ENCODE measurements around the gene LHFPL6. TPM values are rescaled to one million over a fixed set of nuclear protein-coding genes. Genes with fewer than 3 reads are reported as not detected.

The LHFPL6 gene
- total RNA-seq, 3 donors from 2014 or later, result 4.9 to 26.1 (median 8.3) TPM

GRCh38 chr13:39557285-39557955, 45.6 kb downstream of the LHFPL6 start:
- no peak for DNase-seq
- intact Hi-C loops (cut with DNase I, micrococcal nuclease), result no loop called here
- no peaks in the 10 kb centered on the region for H3K9me3 ChIP-seq
- ATAC-seq, result no peak
- no peaks in the 10 kb centered on the region for H3K4me1 ChIP-seq (ENCODE audit: low read depth)
- H3K36me3 ChIP-seq (ENCODE audit: low read depth), result no peaks in the 10 kb centered on the region
- TF ChIP-seq, protein P1, sequence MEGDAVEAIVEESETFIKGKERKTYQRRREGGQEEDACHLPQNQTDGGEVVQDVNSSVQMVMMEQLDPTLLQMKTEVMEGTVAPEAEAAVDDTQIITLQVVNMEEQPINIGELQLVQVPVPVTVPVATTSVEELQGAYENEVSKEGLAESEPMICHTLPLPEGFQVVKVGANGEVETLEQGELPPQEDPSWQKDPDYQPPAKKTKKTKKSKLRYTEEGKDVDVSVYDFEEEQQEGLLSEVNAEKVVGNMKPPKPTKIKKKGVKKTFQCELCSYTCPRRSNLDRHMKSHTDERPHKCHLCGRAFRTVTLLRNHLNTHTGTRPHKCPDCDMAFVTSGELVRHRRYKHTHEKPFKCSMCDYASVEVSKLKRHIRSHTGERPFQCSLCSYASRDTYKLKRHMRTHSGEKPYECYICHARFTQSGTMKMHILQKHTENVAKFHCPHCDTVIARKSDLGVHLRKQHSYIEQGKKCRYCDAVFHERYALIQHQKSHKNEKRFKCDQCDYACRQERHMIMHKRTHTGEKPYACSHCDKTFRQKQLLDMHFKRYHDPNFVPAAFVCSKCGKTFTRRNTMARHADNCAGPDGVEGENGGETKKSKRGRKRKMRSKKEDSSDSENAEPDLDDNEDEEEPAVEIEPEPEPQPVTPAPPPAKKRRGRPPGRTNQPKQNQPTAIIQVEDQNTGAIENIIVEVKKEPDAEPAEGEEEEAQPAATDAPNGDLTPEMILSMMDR (IDR thresholded peaks at IDR 0.05), result no peak
- no peak overlapping the region for H3K4me3 ChIP-seq

DNA sequence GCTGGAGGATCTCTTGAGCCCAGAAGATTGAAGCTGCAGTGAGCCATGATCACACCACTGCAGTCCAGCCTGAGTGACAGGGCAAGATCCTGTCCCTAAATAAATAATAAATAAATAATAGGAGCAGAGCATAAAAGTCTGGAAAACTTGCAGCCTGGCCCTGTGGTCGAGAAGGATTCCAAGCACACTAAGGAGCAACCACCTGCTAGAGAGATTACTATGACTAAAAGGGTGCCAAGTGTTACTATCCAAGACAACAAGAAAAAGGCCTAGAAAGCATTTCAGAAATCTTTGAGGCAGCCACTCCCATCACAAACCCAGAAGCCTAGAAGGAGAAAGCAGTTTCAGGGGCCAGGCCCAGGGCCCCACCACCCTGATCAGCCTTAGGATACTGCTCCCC, 46.1 kb downstream of the LHFPL6 start:
- ATAC-seq, result no peak
- TF ChIP-seq, protein P1 (IDR thresholded peaks at IDR 0.05), result no peak
- DNase-seq, result no peak
- Histone ChIP-seq H3K9me3 (no peaks in the 10 kb centered on the region), H3K4me1 (ENCODE audit: low read depth) (no peaks in the 10 kb centered on the region), H3K36me3 (ENCODE audit: low read depth) (no peaks in the 10 kb centered on the region), H3K4me3 (no peak overlapping the region)
- intact Hi-C loops (cut with DNase I, micrococcal nuclease), result no loop called here

DNA sequence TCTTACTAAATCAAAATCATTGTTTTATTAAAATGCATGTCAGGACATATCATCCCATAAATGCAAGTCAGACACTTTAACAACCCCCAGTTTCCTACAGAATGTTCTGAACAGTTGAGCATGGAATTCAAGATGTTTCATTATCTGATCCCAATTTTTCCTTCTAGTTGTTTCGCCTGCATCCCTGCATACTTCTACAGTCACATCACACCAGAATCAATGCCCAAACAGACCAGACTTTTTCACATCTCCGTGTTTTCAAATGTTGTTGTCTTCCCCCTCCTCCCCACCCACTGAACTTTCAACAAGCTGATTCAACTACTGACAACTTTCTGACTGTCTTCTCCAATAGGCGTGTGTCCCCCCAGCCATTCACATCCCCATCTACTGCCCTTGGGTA, 48.6 kb downstream of the LHFPL6 start:
- no peaks in the 10 kb centered on the region for H3K4me1 ChIP-seq (ENCODE audit: low read depth)
- DNase-seq (no peak), ATAC-seq (no peak)
- no peak overlapping the region for H3K4me3 ChIP-seq
- no peaks in the 10 kb centered on the region for H3K9me3 ChIP-seq
- intact Hi-C loops (cut with DNase I, micrococcal nuclease), result no loop called here
- H3K36me3 ChIP-seq (ENCODE audit: low read depth), result no peaks in the 10 kb centered on the region
- TF ChIP-seq, protein P1 (IDR thresholded peaks at IDR 0.05), result no peak

- no peaks in the 10 kb centered on the region for H3K4me1 ChIP-seq (ENCODE audit: low read depth)
- ATAC-seq (no peak), DNase-seq (no peak)
- TF ChIP-seq, protein P1 (IDR thresholded peaks at IDR 0.05), result no peak
- H3K36me3 ChIP-seq (ENCODE audit: low read depth), result no peaks in the 10 kb centered on the region
- intact Hi-C loops (cut with DNase I, micrococcal nuclease), result no loop called here
- H3K9me3 ChIP-seq, result no peaks in the 10 kb centered on the region
- no peak overlapping the region for H3K4me3 ChIP-seq
Observed at GRCh38 chr13:39552246-39552645, 50.7 kb downstream of the LHFPL6 start.

DNA sequence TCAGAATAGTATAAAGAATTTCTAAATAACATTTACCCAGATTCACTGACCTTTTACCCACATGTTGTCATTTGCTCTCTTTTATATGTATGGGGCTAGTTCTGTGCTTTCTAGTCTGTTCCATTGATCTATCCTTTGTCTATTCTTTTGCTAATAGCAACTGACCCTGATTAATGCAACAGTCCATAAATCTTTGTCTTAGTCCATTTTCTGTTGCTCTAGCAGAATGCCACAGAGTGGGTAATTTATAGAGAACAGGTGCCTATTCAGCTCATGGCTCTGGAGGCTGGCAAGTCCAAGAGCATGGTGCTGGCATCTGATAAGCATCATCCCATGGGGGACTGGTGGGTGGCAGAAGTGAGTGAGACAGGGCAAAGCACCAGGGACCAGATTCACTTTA, 52.1 kb downstream of the LHFPL6 start:
- TF ChIP-seq, protein P1 (IDR thresholded peaks at IDR 0.05), result no peak
- Histone ChIP-seq H3K9me3 (no peaks in the 10 kb centered on the region), H3K4me3 (no peak overlapping the region), H3K36me3 (ENCODE audit: low read depth) (no peaks in the 10 kb centered on the region), H3K4me1 (ENCODE audit: low read depth) (no peaks in the 10 kb centered on the region)
- DNase-seq, result no peak
- ATAC-seq, result no peak
- intact Hi-C loops (cut with DNase I, micrococcal nuclease), result no loop called here

DNA sequence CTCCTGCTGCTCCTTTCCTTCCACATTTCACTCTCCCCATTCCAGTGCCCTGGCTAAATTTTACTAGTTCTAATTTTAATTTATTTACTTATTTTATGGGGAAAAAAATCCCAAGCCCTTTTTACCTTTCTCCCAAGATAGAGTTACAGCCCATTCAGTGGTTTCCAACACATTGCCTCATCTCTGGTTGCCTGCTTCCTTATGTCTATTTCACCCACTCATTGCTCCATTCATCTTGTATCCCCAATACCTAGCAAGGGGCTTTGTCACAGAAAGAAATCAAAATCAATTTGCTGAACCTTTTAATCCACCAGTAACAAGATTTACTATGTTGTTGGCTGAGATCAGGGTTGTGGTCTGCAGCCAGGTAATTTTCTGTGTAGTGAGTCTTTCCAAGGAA, 55.9 kb downstream of the LHFPL6 start:
- intact Hi-C loops (cut with DNase I, micrococcal nuclease), result no loop called here
- Histone ChIP-seq H3K4me3 (no peak overlapping the region), H3K9me3 (no peaks in the 10 kb centered on the region), H3K36me3 (ENCODE audit: low read depth) (no peaks in the 10 kb centered on the region), H3K4me1 (ENCODE audit: low read depth) (no peaks in the 10 kb centered on the region)
- TF ChIP-seq, protein P1 (IDR thresholded peaks at IDR 0.05), result no peak
- DNase-seq (no peak), ATAC-seq (no peak)
